Panc1 (cell line): ENCODE data around the gene BABAM2. TPM values are rescaled to one million over a fixed set of nuclear protein-coding genes. Genes with fewer than 3 reads are reported as not detected.

ENCODE experiments used
- microRNA-seq: library from miRNA; unstranded; fragments of <30 nt; microRNA quantifications from one replicate; pipeline ENCODE4 v1.1.0, GENCODE V29; 2020; ENCODE audit not compliant: unreplicated experiment
- total RNA-seq: library from RNA; stranded (reverse); gene quantifications from one replicate; pipeline ENCODE4 v1.2.1, GENCODE V29; 2021; ENCODE audit not compliant: unreplicated experiment

Gene BABAM2
- total RNA-seq, 1 experiment from 2014 or later: 31.2 TPM

Small RNA genes lying within 50 kb of the gene (microRNA-seq; reads per million reads assigned to microRNA genes)
- not detected for gene MIR4263

Other genes with a start within 250 kb of the BABAM2 start
- 22.4 TPM for gene SUPT7L, start 227.1 kb upstream of the BABAM2 start, total RNA-seq
- gene SLC4A1AP, start 226.8 kb upstream of the BABAM2 start, total RNA-seq: 22.2 TPM
- 61.6 TPM for gene MRPL33, start 119.0 kb upstream of the BABAM2 start, total RNA-seq
- gene RBKS, start 342 bp upstream of the BABAM2 start, total RNA-seq: 2.2 TPM